Dermis lymphatic vessel endothelial cell (primary cell): ENCODE data around the gene THEM4. TPM values are rescaled to one million over a fixed set of nuclear protein-coding genes. Genes with fewer than 3 reads are reported as not detected.

Source experiments
- total RNA-seq: library from RNA; depleted of rRNA; stranded (reverse); fragments of >200 nt; gene quantifications from 2 replicates; pipeline ENCODE4 v1.2.1, GENCODE V29; 2014

The THEM4 gene
- total RNA-seq: 5.0 and 7.7 TPM in 2 replicates

GRCh38 chr1:151909167-151910149, at the start of gene THEM4:
THEM4 (minus strand) TSS chr1:151909511; CDS start chr1:151909458, 53 bp downstream.

DNA sequence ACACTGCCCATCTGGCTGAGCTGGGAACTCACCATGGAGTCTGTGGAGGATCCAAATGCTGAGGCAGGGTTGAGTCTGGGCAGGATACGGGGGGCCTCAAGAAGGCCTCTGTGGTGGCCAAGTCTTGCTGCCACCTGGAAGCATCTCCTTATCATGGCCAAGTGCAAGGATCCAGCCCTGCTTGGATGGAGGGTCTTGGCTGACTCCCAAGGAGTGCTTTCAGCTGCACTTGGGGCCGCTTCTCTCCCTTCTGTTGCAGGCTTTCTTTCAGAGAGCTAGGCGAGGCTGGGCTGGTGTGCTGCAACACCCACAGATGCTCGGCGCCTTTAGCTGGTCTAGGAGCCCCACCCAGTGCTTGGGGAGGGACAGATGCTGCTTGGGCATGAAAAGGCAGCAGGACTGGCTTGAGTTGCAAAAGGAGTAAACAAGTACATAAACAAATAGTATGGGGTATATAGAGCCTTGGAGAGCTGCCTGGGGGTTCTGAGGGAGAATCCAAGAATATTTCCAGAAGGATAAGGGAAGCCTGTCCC, 55.8 kb downstream of the THEM4 start, which contains the start of gene THEM5:
TSS of gene THEM5 (minus strand) at position 302 of the 533 bp plus-strand sequence. CDS start at position 155, 147 bp downstream.

DNA sequence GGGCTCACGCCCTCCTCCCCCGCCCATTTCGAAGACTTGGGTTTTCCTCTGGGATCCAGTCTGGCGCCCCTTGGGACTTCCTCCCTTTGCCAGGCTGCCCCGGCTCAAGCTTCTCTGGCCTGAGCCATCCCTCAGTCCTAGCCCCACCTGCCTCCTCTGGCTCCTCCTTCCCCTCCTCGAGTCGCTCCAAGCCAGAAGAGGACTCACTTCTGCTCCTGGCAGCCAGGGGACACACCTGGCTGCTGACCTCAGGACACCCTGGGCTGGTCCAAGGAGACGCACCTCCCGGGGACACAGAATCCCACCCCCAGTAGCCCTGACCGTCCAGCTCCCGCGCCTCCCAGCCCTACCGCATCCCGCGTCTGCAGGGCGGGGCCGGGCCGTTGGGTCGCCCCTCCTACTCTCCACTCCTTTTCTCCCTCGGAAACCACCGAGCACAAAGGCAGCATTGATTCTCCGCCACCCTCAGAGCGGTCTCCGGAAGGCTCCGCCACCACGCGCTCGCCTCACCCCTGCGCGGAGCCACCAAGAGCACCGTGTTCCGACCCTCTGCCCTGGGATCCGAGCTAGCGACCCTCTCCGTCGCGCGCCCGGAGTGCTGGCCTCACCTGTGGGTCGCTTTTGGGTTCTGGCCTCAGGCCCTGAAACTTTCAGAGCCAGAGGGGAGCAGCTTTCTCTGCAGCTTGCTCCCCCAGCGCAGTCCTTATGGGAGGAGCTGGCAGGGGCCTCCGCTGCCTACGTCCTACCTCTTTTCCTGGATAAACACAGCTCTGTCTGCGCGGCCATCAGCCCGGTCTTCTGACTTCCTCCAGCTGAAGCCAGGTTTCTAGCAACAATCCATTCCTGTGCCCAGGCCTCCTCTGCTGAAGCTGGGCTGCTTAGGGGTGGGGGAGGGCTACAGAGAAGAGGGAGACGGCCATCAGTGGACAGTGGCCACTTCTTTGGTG, 69.6 kb downstream of the THEM4 start, which contains the start of gene C2CD4D:
TSS of gene C2CD4D (minus strand) at position 364 of the 947 bp plus-strand sequence. CDS start 831 bp downstream, outside the sequence.

GRCh38 chr1:151831605-151832004, 77.7 kb downstream of the THEM4 start, which contains the start of gene RORC:
RORC (minus strand) TSS chr1:151831802; CDS start chr1:151831764, 38 bp downstream.

Other genes with a start within 250 kb of the THEM4 start
- not detected in 2 replicates for gene CELF3, start 192.7 kb downstream of the THEM4 start, total RNA-seq
- not detected in 2 replicates for gene RIIAD1, start 188.0 kb downstream of the THEM4 start, total RNA-seq
- 111 TPM in 2 replicates for gene MRPL9, start 146.0 kb downstream of the THEM4 start, total RNA-seq
- 3.8 and 3.9 TPM in 2 replicates for gene TDRKH, start 119.0 kb downstream of the THEM4 start, total RNA-seq
- not detected in 2 replicates for gene LINGO4, start 104.1 kb downstream of the THEM4 start, total RNA-seq
- not detected in 2 replicates for gene RORC, start 77.7 kb downstream of the THEM4 start, total RNA-seq
- 0.11 and 0.26 TPM in 2 replicates for gene C2CD4D, start 69.7 kb downstream of the THEM4 start, total RNA-seq
- gene THEM5, start 55.8 kb downstream of the THEM4 start, total RNA-seq: 0.33 and 0.34 TPM in 2 replicates
- gene S100A10, start 84.3 kb upstream of the THEM4 start, total RNA-seq: 190 and 241 TPM in 2 replicates
- 10.9 TPM in 2 replicates for gene S100A11, start 127.5 kb upstream of the THEM4 start, total RNA-seq
- gene TCHHL1, start 179.6 kb upstream of the THEM4 start, total RNA-seq: not detected in 2 replicates
- under 0.01 and 0.11 TPM in 2 replicates for gene TCHH, start 205.9 kb upstream of the THEM4 start, total RNA-seq
- gene RPTN, start 249.7 kb upstream of the THEM4 start, total RNA-seq: not detected in 2 replicates